Activated CD4-positive, alpha-beta T cell treated with anti-CD3 and anti-CD28 coated beads, Interleukin-2, amount 10 ng/mL, durations not matched to agents 7 days and 5 days (primary cell): Measurements from ENCODE around the gene KDM4B. TPM values are rescaled to one million over a fixed set of nuclear protein-coding genes. Genes with fewer than 3 reads are reported as not detected.

Experiments used
- CTCF ChIA-PET: fragments of 350-600 bp; sonication (Branson Sonifier 250); formaldehyde crosslinking; loops from one replicate; lab custom pipeline; 2021; ENCODE audit warnings: antibody characterized with exemption; lab: Charles Lee
- POLR2A ChIA-PET: fragments of 350-600 bp; sonication (Branson Sonifier 250); formaldehyde crosslinking; loops from one replicate; lab custom pipeline; 2021; ENCODE audit warnings: antibody characterized with exemption; lab: Charles Lee
- DNase-seq: peaks from one replicate; pipeline ENCODE4 v3.0.0-alpha.2; 2020
- H3K27ac Mint-ChIP-seq: one replicate; pipeline ENCODE4 v1.8.0; 2021; ENCODE audit warnings: mild to moderate bottlenecking, moderate library complexity, mixed read lengths
- H3K27me3 Mint-ChIP-seq: one replicate; pipeline ENCODE4 v1.8.0; 2021; ENCODE audit warnings: mixed read lengths
- H3K36me3 Mint-ChIP-seq: one replicate; pipeline ENCODE4 v1.8.0; 2021; ENCODE audit warnings: low read depth, mixed read lengths
- H3K4me1 Mint-ChIP-seq: one replicate; pipeline ENCODE4 v1.8.0; 2021; ENCODE audit warnings: mixed read lengths
- H3K4me3 Mint-ChIP-seq: one replicate; pipeline ENCODE4 v1.8.0; 2021; ENCODE audit warnings: mild to moderate bottlenecking, moderate library complexity, mixed read lengths
- H3K9me3 Mint-ChIP-seq: one replicate; pipeline ENCODE4 v1.8.0; 2021; ENCODE audit warnings: mixed read lengths
- total RNA-seq, 2 experiments: library from RNA; stranded (reverse); gene quantifications; one replicate each; pipeline ENCODE4 v1.2.3, GENCODE V29; 2021

The KDM4B gene
- total RNA-seq, 2 experiments from 2014 or later, result 37.1 to 40.2 TPM

- no peaks in the 10 kb centered on the region for H3K4me1 Mint-ChIP-seq
- H3K9me3 Mint-ChIP-seq, result no peaks in the 10 kb centered on the region
- H3K36me3 Mint-ChIP-seq, result no peaks in the 10 kb centered on the region
- CTCF ChIA-PET, result no interaction called here
- H3K4me3 Mint-ChIP-seq, result no peak overlapping the region
- DNase-seq, result no peak
- H3K27me3 Mint-ChIP-seq, result no peaks in the 10 kb centered on the region
- H3K27ac Mint-ChIP-seq, result no peak overlapping the region
- POLR2A ChIA-PET, result no interaction called here
Measured at GRCh38 chr19:5068233-5069072, 99.5 kb downstream of the KDM4B start.

DNA sequence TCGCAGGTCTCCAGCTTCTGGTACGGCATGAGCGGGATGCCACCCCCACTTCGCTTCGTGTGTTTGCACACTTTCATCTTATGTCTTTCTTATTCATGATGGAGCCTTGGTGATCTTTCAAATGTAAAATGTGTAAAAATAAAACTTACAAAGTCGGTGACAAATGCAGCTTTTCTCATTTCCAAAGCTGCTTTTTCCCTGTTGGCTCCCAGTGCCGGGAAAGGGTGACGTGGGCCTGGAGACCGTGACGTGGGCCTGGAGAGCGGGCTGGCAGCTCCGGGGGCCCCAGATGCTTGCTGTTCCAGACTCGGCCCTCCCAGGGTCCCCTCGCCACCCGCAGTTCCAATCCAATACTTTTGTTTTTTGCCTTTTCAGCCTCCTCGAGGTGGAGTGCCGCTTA lies 101.4 kb downstream of the KDM4B start:
- no peak overlapping the region for H3K27ac Mint-ChIP-seq
- ChIA-PET CTCF (no interaction called here), POLR2A (no interaction called here)
- H3K4me3 Mint-ChIP-seq, result no peak overlapping the region
- H3K9me3 Mint-ChIP-seq, result no peaks in the 10 kb centered on the region
- no peak for DNase-seq
- no peaks in the 10 kb centered on the region for H3K36me3 Mint-ChIP-seq
- no peaks in the 10 kb centered on the region for H3K27me3 Mint-ChIP-seq
- peaks cover 2% of the 10 kb centered on the region for H3K4me1 Mint-ChIP-seq

DNA sequence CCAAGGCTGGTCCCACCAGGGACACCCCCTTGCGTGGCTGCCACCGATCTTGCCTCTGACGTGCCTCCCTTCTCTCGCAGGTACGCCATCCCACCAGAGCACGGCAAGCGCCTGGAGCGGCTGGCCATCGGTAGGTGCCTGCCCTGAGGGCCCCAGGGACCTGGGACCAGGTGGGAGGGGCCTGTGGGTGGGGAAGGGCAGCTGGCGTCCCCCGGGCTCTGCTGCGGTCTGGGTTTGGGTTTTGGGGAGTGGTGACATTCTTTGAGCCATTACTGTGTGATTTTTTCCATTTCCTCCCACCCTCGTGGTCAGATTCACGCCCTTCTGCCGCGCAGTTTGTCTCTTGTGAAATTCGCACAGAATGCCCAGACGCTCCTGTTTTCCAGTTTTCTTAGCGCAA lies 102.0 kb downstream of the KDM4B start:
- Mint-ChIP-seq H3K9me3 (no peaks in the 10 kb centered on the region), H3K27me3 (no peaks in the 10 kb centered on the region), H3K4me1 (peaks cover 2% of the 10 kb centered on the region), H3K36me3 (no peaks in the 10 kb centered on the region), H3K27ac (no peak overlapping the region), H3K4me3 (no peak overlapping the region)
- ChIA-PET POLR2A (no interaction called here), CTCF (no interaction called here)
- no peak for DNase-seq

- CTCF ChIA-PET, result interaction anchor here (1.3 kb wide), 1 partner anchor 17 kb away, joined by 3 read pairs; no protein-coding TSS in a partner anchor
- no peak overlapping the region for H3K27ac Mint-ChIP-seq
- no peaks in the 10 kb centered on the region for H3K36me3 Mint-ChIP-seq
- H3K4me1 Mint-ChIP-seq, result peaks cover 3% of the 10 kb centered on the region
- H3K27me3 Mint-ChIP-seq, result no peaks in the 10 kb centered on the region
- H3K4me3 Mint-ChIP-seq, result no peak overlapping the region
- POLR2A ChIA-PET, result no interaction called here
- DNase-seq, result no peak
- H3K9me3 Mint-ChIP-seq, result no peaks in the 10 kb centered on the region
Measured at GRCh38 chr19:5071579-5071978, 102.7 kb downstream of the KDM4B start.

DNA sequence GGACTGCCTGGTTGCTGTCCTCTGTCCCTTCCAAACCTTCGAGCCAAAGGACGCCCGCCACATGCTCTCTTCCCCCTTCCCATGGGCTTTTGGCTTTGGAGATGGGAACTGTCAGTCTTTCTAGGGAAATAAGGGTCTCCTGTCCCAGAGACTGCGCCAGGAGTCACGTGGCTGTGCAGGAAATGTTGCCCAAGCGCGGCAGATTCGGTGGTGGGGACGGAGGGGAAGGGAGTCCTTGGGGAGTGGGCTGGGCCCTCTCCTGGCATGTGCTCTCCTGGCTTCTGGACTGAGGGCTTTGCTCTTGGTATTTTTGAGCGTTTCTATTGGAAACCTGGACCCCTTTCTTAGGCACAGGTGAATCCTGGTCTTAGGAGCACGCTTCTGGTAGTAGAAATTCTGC lies 103.2 kb downstream of the KDM4B start:
- H3K9me3 Mint-ChIP-seq, result no peaks in the 10 kb centered on the region
- no peak for DNase-seq
- POLR2A ChIA-PET, result no interaction called here
- H3K36me3 Mint-ChIP-seq, result no peaks in the 10 kb centered on the region
- no peaks in the 10 kb centered on the region for H3K27me3 Mint-ChIP-seq
- peaks cover 4% of the 10 kb centered on the region for H3K4me1 Mint-ChIP-seq
- CTCF ChIA-PET, result interaction anchor here (1.3 kb wide), 1 partner anchor 17 kb away, joined by 3 read pairs; no protein-coding TSS in a partner anchor
- no peak overlapping the region for H3K4me3 Mint-ChIP-seq
- no peak overlapping the region for H3K27ac Mint-ChIP-seq

GRCh38 chr19:5073153-5073844 lies 104.4 kb downstream of the KDM4B start:
- H3K27me3 Mint-ChIP-seq, result no peaks in the 10 kb centered on the region
- ChIA-PET CTCF (no interaction called here), POLR2A (no interaction called here)
- H3K9me3 Mint-ChIP-seq, result no peaks in the 10 kb centered on the region
- DNase-seq, result no peak
- H3K27ac Mint-ChIP-seq, result no peak overlapping the region
- no peaks in the 10 kb centered on the region for H3K36me3 Mint-ChIP-seq
- H3K4me3 Mint-ChIP-seq, result no peak overlapping the region
- peaks cover 6% of the 10 kb centered on the region for H3K4me1 Mint-ChIP-seq

DNA sequence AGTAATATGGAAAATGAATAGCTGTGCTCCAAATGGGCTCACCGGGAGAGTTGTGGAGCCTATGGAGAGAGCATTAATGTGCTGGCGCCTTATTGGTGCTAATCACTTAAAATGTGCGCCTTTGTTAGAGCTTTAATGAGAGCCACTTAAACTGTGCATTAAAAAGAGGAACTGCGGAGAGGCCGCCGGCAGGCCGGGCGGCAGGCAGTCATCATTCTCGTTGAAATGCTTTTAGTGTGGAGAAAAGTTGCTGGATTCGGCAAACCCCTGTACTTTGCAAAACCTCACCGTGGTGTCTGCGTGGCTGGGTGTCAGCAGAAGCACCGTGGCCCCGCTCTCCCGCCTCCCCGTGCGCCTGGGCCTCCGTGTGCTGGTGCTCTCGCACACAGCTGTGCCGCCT lies 105.5 kb downstream of the KDM4B start:
- Mint-ChIP-seq H3K27ac (no peak overlapping the region), H3K4me1 (peaks cover 6% of the 10 kb centered on the region), H3K36me3 (peaks cover 1% of the 10 kb centered on the region), H3K4me3 (no peak overlapping the region), H3K9me3 (no peaks in the 10 kb centered on the region), H3K27me3 (no peaks in the 10 kb centered on the region)
- no peak for DNase-seq
- ChIA-PET CTCF (no interaction called here), POLR2A (no interaction called here)

GRCh38 chr19:5074830-5075394 lies 106.0 kb downstream of the KDM4B start:
- Mint-ChIP-seq H3K4me3 (no peak overlapping the region), H3K27me3 (no peaks in the 10 kb centered on the region), H3K27ac (no peak overlapping the region), H3K36me3 (peaks cover 1% of the 10 kb centered on the region), H3K9me3 (no peaks in the 10 kb centered on the region), H3K4me1 (peaks cover 6% of the 10 kb centered on the region)
- POLR2A ChIA-PET, result no interaction called here
- DNase-seq, result no peak
- CTCF ChIA-PET, result no interaction called here

DNA sequence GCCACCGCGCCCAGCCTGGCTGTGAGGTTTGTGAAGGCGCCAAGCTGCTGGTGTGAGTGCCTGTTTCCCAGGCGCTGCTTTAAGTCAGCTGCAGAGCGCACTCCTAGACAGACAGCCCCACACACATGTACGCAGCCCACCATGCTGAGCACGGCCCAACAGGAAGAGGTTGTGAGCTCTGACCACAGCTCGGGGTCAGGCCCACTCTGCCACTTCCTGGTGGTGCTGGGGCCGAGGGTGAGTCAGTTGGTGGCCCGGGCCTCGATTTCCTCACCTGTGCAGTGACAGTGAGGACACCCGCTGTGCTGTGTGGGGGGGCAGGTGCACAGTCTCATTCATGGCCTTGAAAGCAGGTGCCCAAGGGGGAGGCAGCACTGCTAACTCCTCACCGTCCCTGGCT lies 106.7 kb downstream of the KDM4B start:
- POLR2A ChIA-PET, result no interaction called here
- Mint-ChIP-seq H3K27me3 (no peaks in the 10 kb centered on the region), H3K9me3 (no peaks in the 10 kb centered on the region), H3K4me1 (peaks cover 6% of the 10 kb centered on the region), H3K27ac (no peak overlapping the region), H3K4me3 (no peak overlapping the region), H3K36me3 (peaks cover 5% of the 10 kb centered on the region)
- CTCF ChIA-PET, result interaction anchor here (0.6 kb wide), 1 partner anchor 43 kb away, joined by 4 read pairs; no protein-coding TSS in a partner anchor
- no peak for DNase-seq

- Mint-ChIP-seq H3K4me1 (peaks cover 6% of the 10 kb centered on the region), H3K4me3 (no peak overlapping the region), H3K27ac (no peak overlapping the region), H3K9me3 (no peaks in the 10 kb centered on the region), H3K27me3 (no peaks in the 10 kb centered on the region), H3K36me3 (peaks cover 5% of the 10 kb centered on the region)
- ChIA-PET POLR2A (no interaction called here), CTCF (no interaction called here)
- DNase-seq, result no peak
Measured at GRCh38 chr19:5076440-5077208, 107.7 kb downstream of the KDM4B start.

DNA sequence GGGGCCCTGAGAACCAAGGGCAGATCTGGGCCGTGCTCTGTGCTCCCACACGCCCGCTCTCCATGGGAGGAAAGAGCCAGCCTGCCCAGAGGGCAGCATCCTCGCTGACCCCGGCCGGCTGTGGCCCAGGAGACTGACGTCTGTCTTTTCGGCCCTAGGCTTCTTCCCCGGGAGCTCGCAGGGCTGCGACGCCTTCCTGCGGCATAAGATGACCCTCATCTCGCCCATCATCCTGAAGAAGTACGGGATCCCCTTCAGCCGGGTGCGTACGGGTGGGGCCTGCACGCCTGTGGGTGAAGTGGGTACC lies 108.2 kb downstream of the KDM4B start:
- no peak overlapping the region for H3K27ac Mint-ChIP-seq
- no peaks in the 10 kb centered on the region for H3K9me3 Mint-ChIP-seq
- peaks cover 5% of the 10 kb centered on the region for H3K36me3 Mint-ChIP-seq
- DNase-seq, result no peak
- H3K27me3 Mint-ChIP-seq, result no peaks in the 10 kb centered on the region
- peaks cover 6% of the 10 kb centered on the region for H3K4me1 Mint-ChIP-seq
- H3K4me3 Mint-ChIP-seq, result no peak overlapping the region
- POLR2A ChIA-PET, result no interaction called here
- CTCF ChIA-PET, result interaction anchor here (0.6 kb wide), 1 partner anchor 286 kb away, joined by 3 read pairs; the partner anchor contains the start of gene FEM1A

- H3K9me3 Mint-ChIP-seq, result no peaks in the 10 kb centered on the region
- no peak overlapping the region for H3K4me3 Mint-ChIP-seq
- H3K27ac Mint-ChIP-seq, result no peak overlapping the region
- CTCF ChIA-PET, result interaction anchor here (1.2 kb wide), 1 partner anchor 42 kb away, joined by 3 read pairs; no protein-coding TSS in a partner anchor
- POLR2A ChIA-PET, result no interaction called here
- H3K27me3 Mint-ChIP-seq, result no peaks in the 10 kb centered on the region
- peaks cover 5% of the 10 kb centered on the region for H3K36me3 Mint-ChIP-seq
- no peak for DNase-seq
- peaks cover 6% of the 10 kb centered on the region for H3K4me1 Mint-ChIP-seq
Measured at GRCh38 chr19:5078182-5078581, 109.3 kb downstream of the KDM4B start.
